Measurements from ENCODE around the gene BCL2L13. TPM values are rescaled to one million over a fixed set of nuclear protein-coding genes. Genes with fewer than 3 reads are reported as not detected.

Gene BCL2L13
- total RNA-seq, 1 donor from 2014 or later: 42.6 TPM

DNA sequence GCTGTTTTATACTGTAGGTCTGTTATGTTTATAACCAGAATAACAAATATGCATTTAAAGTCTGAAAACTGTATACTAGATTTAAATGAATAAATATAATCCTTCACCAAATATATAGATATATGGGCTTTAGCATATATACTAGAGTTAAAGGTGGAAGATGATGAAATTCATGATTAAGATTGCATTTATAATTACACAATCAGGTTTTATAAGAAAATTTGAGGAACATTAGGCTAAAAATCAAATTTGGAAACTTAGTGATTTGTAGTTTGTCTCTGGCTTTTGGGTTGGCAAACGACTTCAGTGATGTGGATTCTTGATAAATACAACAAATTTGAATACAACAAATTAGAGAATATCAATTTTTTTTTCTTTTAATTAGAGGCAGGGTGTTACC is 10.0 kb downstream of the BCL2L13 start:
- H3K36me3 Mint-ChIP-seq (ENCODE audit: unreplicated experiment): no peaks in the 10 kb centered on the region
- no peaks in the 10 kb centered on the region for H3K4me1 Mint-ChIP-seq (ENCODE audit: low read depth, unreplicated experiment)
- DNase-seq: no peak
- H3K27ac Mint-ChIP-seq (ENCODE audit: unreplicated experiment): no peak overlapping the region
- H3K9me3 Mint-ChIP-seq (ENCODE audit: unreplicated experiment): peaks cover under 1% of the 10 kb centered on the region
- H3K27me3 Mint-ChIP-seq (ENCODE audit: unreplicated experiment): peaks cover 2% of the 10 kb centered on the region
- no peak overlapping the region for H3K4me3 Mint-ChIP-seq (ENCODE audit: unreplicated experiment)
- TF ChIP-seq, protein P1, sequence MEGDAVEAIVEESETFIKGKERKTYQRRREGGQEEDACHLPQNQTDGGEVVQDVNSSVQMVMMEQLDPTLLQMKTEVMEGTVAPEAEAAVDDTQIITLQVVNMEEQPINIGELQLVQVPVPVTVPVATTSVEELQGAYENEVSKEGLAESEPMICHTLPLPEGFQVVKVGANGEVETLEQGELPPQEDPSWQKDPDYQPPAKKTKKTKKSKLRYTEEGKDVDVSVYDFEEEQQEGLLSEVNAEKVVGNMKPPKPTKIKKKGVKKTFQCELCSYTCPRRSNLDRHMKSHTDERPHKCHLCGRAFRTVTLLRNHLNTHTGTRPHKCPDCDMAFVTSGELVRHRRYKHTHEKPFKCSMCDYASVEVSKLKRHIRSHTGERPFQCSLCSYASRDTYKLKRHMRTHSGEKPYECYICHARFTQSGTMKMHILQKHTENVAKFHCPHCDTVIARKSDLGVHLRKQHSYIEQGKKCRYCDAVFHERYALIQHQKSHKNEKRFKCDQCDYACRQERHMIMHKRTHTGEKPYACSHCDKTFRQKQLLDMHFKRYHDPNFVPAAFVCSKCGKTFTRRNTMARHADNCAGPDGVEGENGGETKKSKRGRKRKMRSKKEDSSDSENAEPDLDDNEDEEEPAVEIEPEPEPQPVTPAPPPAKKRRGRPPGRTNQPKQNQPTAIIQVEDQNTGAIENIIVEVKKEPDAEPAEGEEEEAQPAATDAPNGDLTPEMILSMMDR (IDR thresholded peaks at IDR 0.05; ENCODE audit: partially characterized antibody, unreplicated experiment): no peak

DNA sequence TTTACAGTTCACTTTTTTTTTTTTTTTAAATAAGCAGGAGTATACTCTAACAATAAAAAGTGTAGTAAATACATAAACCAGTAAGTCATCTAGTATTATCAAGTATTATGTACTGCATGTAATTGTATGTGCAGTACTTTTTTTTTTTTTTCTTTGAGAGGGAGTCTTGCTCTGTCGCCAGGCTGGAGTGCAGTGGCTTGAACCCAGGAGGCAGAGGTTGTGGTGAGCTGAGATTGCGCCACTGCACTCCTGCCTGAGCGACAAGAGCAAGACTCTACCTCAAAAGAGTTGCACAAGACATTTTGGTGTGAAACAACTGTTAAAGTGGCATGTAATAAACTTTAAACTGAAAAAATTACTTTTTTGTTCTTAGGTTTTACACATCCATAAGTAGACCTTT is 16.7 kb downstream of the BCL2L13 start:
- TF ChIP-seq, protein P1 (IDR thresholded peaks at IDR 0.05; ENCODE audit: partially characterized antibody, unreplicated experiment): no peak
- Mint-ChIP-seq H3K27me3 (ENCODE audit: unreplicated experiment) (peaks cover 2% of the 10 kb centered on the region), H3K4me1 (ENCODE audit: low read depth, unreplicated experiment) (peaks cover 2% of the 10 kb centered on the region), H3K4me3 (ENCODE audit: unreplicated experiment) (no peak overlapping the region), H3K36me3 (ENCODE audit: unreplicated experiment) (no peaks in the 10 kb centered on the region), H3K27ac (ENCODE audit: unreplicated experiment) (no peak overlapping the region), H3K9me3 (ENCODE audit: unreplicated experiment) (peaks cover 3% of the 10 kb centered on the region)
- no peak for DNase-seq

DNA sequence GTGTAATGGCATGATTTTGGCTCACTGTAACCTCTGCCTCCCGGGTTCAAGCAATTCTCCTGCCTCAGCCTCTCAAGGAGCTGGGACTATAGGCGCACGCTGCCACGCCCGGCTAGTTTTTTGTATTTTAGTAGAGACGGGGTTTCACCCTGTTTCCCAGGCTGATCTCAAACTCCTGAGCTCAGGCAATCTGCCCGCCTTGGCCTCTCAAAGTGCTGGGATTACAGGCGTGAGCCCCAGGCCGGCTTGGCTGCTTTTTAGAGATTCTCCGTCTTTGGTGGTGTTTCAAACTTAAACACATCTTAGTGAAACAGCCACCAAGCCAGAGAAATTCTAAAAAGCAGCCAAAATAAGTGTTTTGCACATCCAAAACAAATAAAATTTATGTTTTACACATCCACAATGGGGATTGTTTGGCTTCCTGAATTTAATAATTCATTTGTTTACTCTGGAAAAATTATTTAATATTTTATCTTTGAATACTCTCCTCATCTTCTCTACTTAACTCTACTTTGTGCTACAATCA is 18.4 kb downstream of the BCL2L13 start:
- H3K27me3 Mint-ChIP-seq (ENCODE audit: unreplicated experiment): peaks cover 2% of the 10 kb centered on the region
- TF ChIP-seq, protein P1 (IDR thresholded peaks at IDR 0.05; ENCODE audit: partially characterized antibody, unreplicated experiment): no peak
- no peaks in the 10 kb centered on the region for H3K36me3 Mint-ChIP-seq (ENCODE audit: unreplicated experiment)
- H3K27ac Mint-ChIP-seq (ENCODE audit: unreplicated experiment): no peak overlapping the region
- no peak for DNase-seq
- H3K4me1 Mint-ChIP-seq (ENCODE audit: low read depth, unreplicated experiment): peaks cover 2% of the 10 kb centered on the region
- no peak overlapping the region for H3K4me3 Mint-ChIP-seq (ENCODE audit: unreplicated experiment)
- H3K9me3 Mint-ChIP-seq (ENCODE audit: unreplicated experiment): peaks cover 4% of the 10 kb centered on the region

DNA sequence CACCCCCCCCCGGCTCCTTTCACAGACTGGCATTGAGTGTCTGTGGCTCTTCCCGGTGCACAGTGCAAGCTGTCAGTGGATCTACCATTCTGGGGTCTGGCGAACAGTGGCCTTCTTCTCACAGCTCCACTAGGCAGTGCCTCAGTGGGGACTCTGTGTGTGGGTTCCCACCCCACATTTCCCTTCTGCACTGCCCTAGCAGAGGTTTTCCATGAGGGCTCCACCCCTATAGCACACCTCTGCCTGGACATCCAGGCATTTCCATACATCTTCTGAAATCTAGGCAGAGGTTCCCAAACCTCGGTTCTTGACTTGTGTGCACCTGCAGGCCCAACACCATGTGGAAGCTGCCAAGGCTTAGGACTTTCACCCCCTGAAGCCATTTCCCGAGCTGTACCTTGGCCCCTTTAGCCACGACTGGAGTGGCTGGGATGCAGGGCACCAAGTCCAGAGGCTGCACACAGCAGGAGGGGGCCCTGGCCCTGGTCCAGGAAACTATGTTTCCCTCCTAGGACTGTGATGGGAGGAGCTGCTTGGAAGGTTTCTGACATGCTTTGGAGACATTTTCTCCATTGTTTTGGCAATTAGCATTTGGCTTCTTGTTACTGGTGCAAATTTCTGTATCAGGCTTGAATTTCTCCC is 26.0 kb downstream of the BCL2L13 start:
- H3K36me3 Mint-ChIP-seq (ENCODE audit: unreplicated experiment): peaks cover 15% of the 10 kb centered on the region
- H3K4me3 Mint-ChIP-seq (ENCODE audit: unreplicated experiment): no peak overlapping the region
- TF ChIP-seq, protein P1 (IDR thresholded peaks at IDR 0.05; ENCODE audit: partially characterized antibody, unreplicated experiment): no peak
- no peak overlapping the region for H3K27ac Mint-ChIP-seq (ENCODE audit: unreplicated experiment)
- no peaks in the 10 kb centered on the region for H3K4me1 Mint-ChIP-seq (ENCODE audit: low read depth, unreplicated experiment)
- H3K9me3 Mint-ChIP-seq (ENCODE audit: unreplicated experiment): peaks cover 2% of the 10 kb centered on the region
- DNase-seq: no peak
- peaks cover 2% of the 10 kb centered on the region for H3K27me3 Mint-ChIP-seq (ENCODE audit: unreplicated experiment)

DNA sequence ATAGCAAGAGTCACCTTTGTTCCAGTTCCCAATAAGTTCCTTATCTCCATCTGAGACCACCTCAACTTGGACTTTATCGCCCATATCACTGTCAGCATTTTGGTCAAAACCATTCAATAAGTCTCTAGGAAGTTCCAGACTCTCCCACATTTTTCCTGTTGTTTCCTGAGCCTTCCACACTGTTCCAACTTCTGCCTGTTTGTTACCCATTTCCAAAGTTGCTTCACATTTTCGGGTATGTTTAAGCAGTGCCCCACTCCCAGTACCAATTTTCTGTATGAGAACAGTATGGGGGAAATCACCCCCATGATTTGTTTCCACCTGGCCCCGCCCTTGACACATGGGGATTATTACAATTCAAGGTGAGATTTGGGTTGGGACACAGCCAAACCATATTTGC is 26.7 kb downstream of the BCL2L13 start:
- TF ChIP-seq, protein P1 (IDR thresholded peaks at IDR 0.05; ENCODE audit: partially characterized antibody, unreplicated experiment): no peak
- Mint-ChIP-seq H3K36me3 (ENCODE audit: unreplicated experiment) (peaks cover 15% of the 10 kb centered on the region), H3K27me3 (ENCODE audit: unreplicated experiment) (peaks cover 2% of the 10 kb centered on the region), H3K4me3 (ENCODE audit: unreplicated experiment) (no peak overlapping the region), H3K9me3 (ENCODE audit: unreplicated experiment) (peaks cover 2% of the 10 kb centered on the region), H3K4me1 (ENCODE audit: low read depth, unreplicated experiment) (no peaks in the 10 kb centered on the region), H3K27ac (ENCODE audit: unreplicated experiment) (no peak overlapping the region)
- no peak for DNase-seq
